HG03095 (cell line): ENCODE results near the gene PHF5A.

Experiments
- ATAC-seq: cut with Tn5 transposase; IDR thresholded peaks from one replicate; pipeline ENCODE4 v1.9.1; 2021; ENCODE audit warnings: moderate library complexity; ENCODE audit not compliant: unreplicated experiment

Gene PHF5A

GRCh38 chr22:41468381-41469217, at the start of gene PHF5A, which contains the start of gene ACO2:
Gene PHF5A, minus strand, starts transcription at chr22:41468692. Its CDS starts 39 bp downstream, at chr22:41468653.
Gene ACO2, plus strand, starts transcription at chr22:41469117. Its CDS starts 30 bp downstream, at chr22:41469147.
- peak; percentile 78 for ATAC-seq

- ATAC-seq = no peak
Measured at GRCh38 chr22:41518048-41518347, 49.5 kb upstream of the PHF5A start.

- ATAC-seq = no peak
Measured at GRCh38 chr22:41517172-41518047, 48.9 kb upstream of the PHF5A start.

GRCh38 chr22:41516462-41516861, 48.0 kb upstream of the PHF5A start:
- ATAC-seq = no peak

- no peak for ATAC-seq
Measured at GRCh38 chr22:41513391-41513790, 44.9 kb upstream of the PHF5A start.

- ATAC-seq = no peak
Measured at GRCh38 chr22:41512421-41513194, 44.1 kb upstream of the PHF5A start.

GRCh38 chr22:41511521-41511968, 43.1 kb upstream of the PHF5A start:
- no peak for ATAC-seq

GRCh38 chr22:41508770-41509170, 40.3 kb upstream of the PHF5A start:
- no peak for ATAC-seq

GRCh38 chr22:41507330-41508063, 39.0 kb upstream of the PHF5A start:
- no peak for ATAC-seq

- no peak for ATAC-seq
Measured at GRCh38 chr22:41505511-41506220, 37.2 kb upstream of the PHF5A start.

GRCh38 chr22:41504816-41505215, 36.3 kb upstream of the PHF5A start:
- ATAC-seq = no peak

GRCh38 chr22:41504397-41504796, 35.9 kb upstream of the PHF5A start:
- ATAC-seq = no peak

GRCh38 chr22:41501209-41501608, 32.7 kb upstream of the PHF5A start:
- ATAC-seq = no peak

- ATAC-seq = no peak
Measured at GRCh38 chr22:41500303-41500702, 31.8 kb upstream of the PHF5A start.

- ATAC-seq = no peak
Measured at GRCh38 chr22:41499624-41500280, 31.3 kb upstream of the PHF5A start.

GRCh38 chr22:41498303-41498835, 29.9 kb upstream of the PHF5A start:
- ATAC-seq = no peak

GRCh38 chr22:41491374-41492100, 23.0 kb upstream of the PHF5A start:
- no peak for ATAC-seq
